HG03095 (cell line): ENCODE results near the gene PTPRT.

Source experiments
- ATAC-seq: cut with Tn5 transposase; IDR thresholded peaks from one replicate; pipeline ENCODE4 v1.9.1; 2021; ENCODE audit warnings: moderate library complexity; ENCODE audit not compliant: unreplicated experiment

PTPRT gene

GRCh38 chr20:42093542-42094440 lies 1095.9 kb downstream of the PTPRT start:
- no peak for ATAC-seq

- no peak for ATAC-seq
These were observed 1096.7 kb downstream of the PTPRT start for GRCh38 chr20:42093041-42093440.

- ATAC-seq: no peak
These were observed 1104.3 kb downstream of the PTPRT start for GRCh38 chr20:42085366-42085765.

- ATAC-seq: no peak
These were observed 1106.4 kb downstream of the PTPRT start for GRCh38 chr20:42083280-42083679.

GRCh38 chr20:42082611-42083010 lies 1107.1 kb downstream of the PTPRT start:
- no peak for ATAC-seq

- no peak for ATAC-seq
These were observed 1108.8 kb downstream of the PTPRT start for GRCh38 chr20:42080956-42081355.

- no peak for ATAC-seq
These were observed 1114.8 kb downstream of the PTPRT start for GRCh38 chr20:42074944-42075343.

GRCh38 chr20:42067596-42067995 lies 1122.1 kb downstream of the PTPRT start:
- no peak for ATAC-seq

GRCh38 chr20:42067174-42067573 lies 1122.5 kb downstream of the PTPRT start:
- ATAC-seq: no peak

GRCh38 chr20:42063141-42063540 lies 1126.6 kb downstream of the PTPRT start:
- no peak for ATAC-seq

GRCh38 chr20:42053350-42053749 lies 1136.4 kb downstream of the PTPRT start:
- ATAC-seq: no peak

GRCh38 chr20:42051921-42052320 lies 1137.8 kb downstream of the PTPRT start:
- ATAC-seq: no peak

- no peak for ATAC-seq
These were observed 1143.2 kb downstream of the PTPRT start for GRCh38 chr20:42046371-42047085.

GRCh38 chr20:42043921-42044320 lies 1145.8 kb downstream of the PTPRT start:
- no peak for ATAC-seq

GRCh38 chr20:42041000-42041565 lies 1148.6 kb downstream of the PTPRT start:
- no peak for ATAC-seq

- ATAC-seq: no peak
These were observed 1161.9 kb downstream of the PTPRT start for GRCh38 chr20:42027746-42028268.

- no peak for ATAC-seq
These were observed 1163.1 kb downstream of the PTPRT start for GRCh38 chr20:42026599-42026998.

GRCh38 chr20:42024653-42025052 lies 1165.1 kb downstream of the PTPRT start:
- ATAC-seq: no peak
